ENCODE measurements around the gene GBX1. TPM values are rescaled to one million over a fixed set of nuclear protein-coding genes. Genes with fewer than 3 reads are reported as not detected.

The GBX1 gene
- total RNA-seq, 4 donors from 2014 or later: not detected

DNA sequence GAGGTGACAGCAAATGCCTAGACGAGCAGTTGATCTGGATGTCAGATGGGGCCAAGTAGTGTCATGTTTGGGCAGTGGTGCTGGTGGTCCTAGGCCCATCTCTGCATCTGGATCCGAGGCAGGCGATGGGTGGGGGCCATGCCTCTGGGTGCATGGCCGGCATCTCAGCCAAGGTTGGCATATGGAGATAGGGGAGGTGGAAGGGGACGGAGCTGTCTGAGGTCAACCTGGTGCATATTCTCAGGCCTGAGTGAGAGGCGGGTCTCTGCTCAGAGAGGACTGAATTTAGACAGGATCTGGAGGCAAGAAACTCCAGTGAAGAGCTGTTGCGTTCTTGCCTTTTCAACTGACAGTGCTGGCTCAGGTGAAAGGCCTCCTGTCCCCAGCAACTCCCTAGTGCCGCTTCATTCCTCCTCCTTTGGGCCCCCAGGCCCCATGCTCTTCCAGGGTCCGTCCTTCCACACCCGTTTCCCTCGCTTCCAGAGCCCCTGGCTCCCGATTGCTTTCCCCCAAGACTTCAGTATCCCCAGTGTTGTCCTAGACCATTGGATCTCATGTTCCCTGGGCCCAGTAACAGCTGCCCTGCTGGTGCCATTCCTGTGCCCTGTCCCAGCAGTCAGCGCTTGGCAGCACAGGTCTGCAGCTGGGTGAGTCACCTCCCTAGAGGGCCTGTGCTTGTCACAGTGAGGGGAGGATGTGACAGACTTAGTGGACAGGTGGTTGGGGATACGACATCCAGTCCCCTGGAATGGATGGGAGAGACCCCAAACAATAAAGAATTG lies 32.6 kb downstream of the GBX1 start:
- peaks cover 100% of the 10 kb centered on the region for H3K36me3 ChIP-seq

DNA sequence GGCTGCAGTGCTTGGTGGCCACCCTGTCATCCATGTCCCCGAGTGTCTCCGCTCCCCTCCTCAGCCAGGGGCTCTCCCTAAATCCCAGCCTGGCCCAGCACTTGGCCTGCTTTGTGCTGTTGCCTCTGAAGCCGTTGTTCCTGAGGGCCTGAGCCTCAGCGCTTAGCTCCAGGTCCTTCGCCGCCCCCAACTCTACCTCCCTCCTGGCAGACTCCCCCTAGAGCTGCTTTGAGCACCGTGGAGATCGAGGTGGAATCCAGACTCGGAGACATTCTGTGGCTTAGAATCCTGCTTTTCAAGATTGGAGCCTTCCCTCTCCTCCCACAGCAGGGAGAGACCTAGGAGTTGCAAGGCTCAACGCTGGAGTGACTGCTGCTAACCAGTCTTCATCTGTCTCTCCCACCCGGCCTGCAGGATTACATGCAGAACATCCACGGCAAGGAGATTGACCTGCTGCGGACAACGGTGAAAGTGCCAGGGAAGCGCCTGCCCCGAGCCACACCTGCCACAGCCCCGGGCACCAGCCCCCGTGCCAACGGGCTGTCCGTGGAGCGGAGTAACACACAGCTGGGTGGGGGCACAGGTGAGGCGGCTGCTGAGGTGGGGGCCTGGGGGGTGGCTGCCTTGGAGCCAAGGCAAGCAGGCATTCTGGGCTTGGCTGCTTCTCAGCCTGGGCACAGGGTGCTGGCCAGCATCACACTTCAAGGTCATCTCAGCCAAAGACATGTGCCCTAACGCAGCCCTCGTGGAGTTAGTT lies 33.3 kb downstream of the GBX1 start:
- DNase-seq (ENCODE audit: low spot score in 2 of 2): no peak
- WGBS: 95% methylated on average over 19 of the region's 24 CpGs
- Histone ChIP-seq H3K36me3 (peaks cover 100% of the 10 kb centered on the region), H3K4me1 (no peaks in the 10 kb centered on the region), H3K27ac (no peak overlapping the region), H3K9me3 (no peaks in the 10 kb centered on the region), H3K4me3 (no peak overlapping the region), H3K27me3 (no peaks in the 10 kb centered on the region)
- TF ChIP-seq POLR2AphosphoS5 (IDR thresholded peaks at IDR 0.05): no peak
- no peak for TF ChIP-seq EP300 (IDR thresholded peaks at IDR 0.05)
- TF ChIP-seq POLR2A (IDR thresholded peaks at IDR 0.05): no peak
- TF ChIP-seq, protein P1, sequence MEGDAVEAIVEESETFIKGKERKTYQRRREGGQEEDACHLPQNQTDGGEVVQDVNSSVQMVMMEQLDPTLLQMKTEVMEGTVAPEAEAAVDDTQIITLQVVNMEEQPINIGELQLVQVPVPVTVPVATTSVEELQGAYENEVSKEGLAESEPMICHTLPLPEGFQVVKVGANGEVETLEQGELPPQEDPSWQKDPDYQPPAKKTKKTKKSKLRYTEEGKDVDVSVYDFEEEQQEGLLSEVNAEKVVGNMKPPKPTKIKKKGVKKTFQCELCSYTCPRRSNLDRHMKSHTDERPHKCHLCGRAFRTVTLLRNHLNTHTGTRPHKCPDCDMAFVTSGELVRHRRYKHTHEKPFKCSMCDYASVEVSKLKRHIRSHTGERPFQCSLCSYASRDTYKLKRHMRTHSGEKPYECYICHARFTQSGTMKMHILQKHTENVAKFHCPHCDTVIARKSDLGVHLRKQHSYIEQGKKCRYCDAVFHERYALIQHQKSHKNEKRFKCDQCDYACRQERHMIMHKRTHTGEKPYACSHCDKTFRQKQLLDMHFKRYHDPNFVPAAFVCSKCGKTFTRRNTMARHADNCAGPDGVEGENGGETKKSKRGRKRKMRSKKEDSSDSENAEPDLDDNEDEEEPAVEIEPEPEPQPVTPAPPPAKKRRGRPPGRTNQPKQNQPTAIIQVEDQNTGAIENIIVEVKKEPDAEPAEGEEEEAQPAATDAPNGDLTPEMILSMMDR (IDR thresholded peaks at IDR 0.05): no peak

More for the DNA sequence above, 32.6 kb downstream of the GBX1 start:
- Histone ChIP-seq H3K4me3 (no peak overlapping the region), H3K4me1 (no peaks in the 10 kb centered on the region), H3K9me3 (no peaks in the 10 kb centered on the region), H3K27ac (no peak overlapping the region), H3K27me3 (no peaks in the 10 kb centered on the region)
- 91% methylated on average over 10 of the region's 14 CpGs for WGBS
- TF ChIP-seq POLR2A (IDR thresholded peaks at IDR 0.05) (no peak), EP300 (IDR thresholded peaks at IDR 0.05) (no peak), POLR2AphosphoS5 (IDR thresholded peaks at IDR 0.05) (no peak)
- TF ChIP-seq, protein P1 (IDR thresholded peaks at IDR 0.05): no peak
- DNase-seq (ENCODE audit: low spot score in 2 of 2): no peak

DNA sequence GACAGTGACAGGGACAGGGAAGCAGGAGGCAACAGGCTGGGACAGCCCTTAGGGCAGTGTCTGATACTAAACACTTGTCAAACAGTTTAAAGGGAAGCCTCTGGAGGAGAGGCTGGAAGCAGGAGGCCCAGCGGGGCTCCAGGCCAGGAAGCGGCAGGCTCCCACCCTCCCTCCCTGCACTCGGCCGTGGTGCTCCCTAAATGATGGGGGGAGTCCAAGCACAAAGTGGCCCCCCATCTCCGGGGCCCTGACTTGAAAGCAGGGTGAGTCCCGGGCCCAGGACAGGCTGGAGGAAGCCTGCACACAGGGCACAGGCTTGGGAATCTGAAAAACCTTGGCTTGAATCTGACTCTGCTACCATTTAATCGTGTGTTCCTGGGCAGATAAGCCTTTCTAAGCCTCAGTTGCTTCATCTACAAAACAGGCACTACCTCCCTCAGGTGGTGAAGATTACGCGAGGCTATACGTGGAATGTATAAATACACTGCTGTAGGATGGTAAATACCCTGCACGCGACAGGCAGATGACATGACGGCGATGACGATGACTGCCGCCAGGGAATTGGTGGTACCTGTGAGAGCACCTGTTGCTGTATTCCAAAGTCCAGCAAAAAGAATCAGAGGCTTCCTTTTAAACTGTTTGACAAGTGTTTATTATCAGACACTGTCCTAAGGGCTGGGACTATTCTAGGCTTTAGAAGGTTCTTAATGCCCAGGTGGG lies 34.1 kb downstream of the GBX1 start:
- no peak for TF ChIP-seq EP300 (IDR thresholded peaks at IDR 0.05)
- no peak for TF ChIP-seq POLR2AphosphoS5 (IDR thresholded peaks at IDR 0.05)
- TF ChIP-seq, protein P1 (IDR thresholded peaks at IDR 0.05): no peak
- TF ChIP-seq POLR2A (IDR thresholded peaks at IDR 0.05): no peak
- H3K9me3 ChIP-seq: no peaks in the 10 kb centered on the region
- H3K4me3 ChIP-seq: no peak overlapping the region
- no peaks in the 10 kb centered on the region for H3K4me1 ChIP-seq
- peaks cover 100% of the 10 kb centered on the region for H3K36me3 ChIP-seq
- no peaks in the 10 kb centered on the region for H3K27me3 ChIP-seq
- H3K27ac ChIP-seq: no peak overlapping the region
- DNase-seq (ENCODE audit: low spot score in 2 of 2): no peak
- WGBS: 94% methylated on average over 10 of the region's 16 CpGs

DNA sequence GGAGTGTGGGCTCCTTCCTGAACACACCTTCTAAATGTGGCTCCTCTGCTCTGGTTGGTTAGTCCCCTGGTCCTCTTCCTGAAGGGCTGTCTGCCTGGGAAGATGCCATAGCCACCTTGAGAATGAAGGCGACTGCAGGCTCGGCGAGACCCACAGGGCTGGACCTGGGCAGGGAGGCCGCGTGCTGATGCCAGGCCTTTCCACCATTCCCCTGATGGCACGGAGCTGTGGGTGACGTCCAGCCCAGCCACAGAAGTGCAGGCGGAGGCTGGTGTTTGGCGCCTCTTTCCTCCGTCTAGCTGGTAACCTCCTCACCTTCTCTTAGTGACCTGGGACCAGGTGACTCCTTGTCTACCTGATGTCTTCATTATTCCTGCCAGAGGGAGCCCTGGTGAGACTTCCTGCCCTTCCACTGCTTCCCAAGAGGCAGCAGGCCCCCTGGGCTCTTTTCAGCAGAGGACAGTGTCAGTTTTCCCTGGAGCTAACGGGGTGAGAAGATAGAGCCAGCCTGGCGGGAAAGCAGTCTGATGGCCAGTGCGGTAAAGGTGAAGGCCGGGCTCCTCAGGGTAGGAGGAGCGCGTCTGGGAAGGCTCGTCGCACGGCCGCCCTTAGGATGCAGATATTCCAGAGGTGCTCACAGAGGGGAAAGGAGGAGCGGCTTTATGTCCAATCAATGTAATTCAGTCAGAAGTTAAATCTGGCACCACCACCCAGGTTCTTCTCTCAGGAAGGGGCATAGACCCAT lies 34.9 kb downstream of the GBX1 start:
- 90% methylated on average over 15 of the region's 21 CpGs for WGBS
- Histone ChIP-seq H3K27me3 (no peaks in the 10 kb centered on the region), H3K9me3 (no peaks in the 10 kb centered on the region), H3K4me1 (no peaks in the 10 kb centered on the region), H3K4me3 (no peak overlapping the region), H3K36me3 (peaks cover 100% of the 10 kb centered on the region), H3K27ac (no peak overlapping the region)
- TF ChIP-seq POLR2AphosphoS5 (IDR thresholded peaks at IDR 0.05) (no peak), EP300 (IDR thresholded peaks at IDR 0.05) (no peak), POLR2A (IDR thresholded peaks at IDR 0.05) (no peak)
- TF ChIP-seq, protein P1 (IDR thresholded peaks at IDR 0.05): no peak
- DNase-seq (ENCODE audit: low spot score in 2 of 2): no peak

All from suprapubic skin (tissue), 4 donors.